GM21717 (cell line): ENCODE data around the gene LIF.

ENCODE experiments used
- ATAC-seq: cut with Tn5 transposase; IDR thresholded peaks from one replicate; pipeline ENCODE4 v1.9.1; 2021; ENCODE audit warnings: mild to moderate bottlenecking, moderate library complexity; ENCODE audit not compliant: unreplicated experiment

Gene LIF

GRCh38 chr22:30284666-30285065, 38.1 kb upstream of the LIF start:
- no peak for ATAC-seq

- no peak for ATAC-seq
Measured at GRCh38 chr22:30284172-30284571, 37.6 kb upstream of the LIF start.

DNA sequence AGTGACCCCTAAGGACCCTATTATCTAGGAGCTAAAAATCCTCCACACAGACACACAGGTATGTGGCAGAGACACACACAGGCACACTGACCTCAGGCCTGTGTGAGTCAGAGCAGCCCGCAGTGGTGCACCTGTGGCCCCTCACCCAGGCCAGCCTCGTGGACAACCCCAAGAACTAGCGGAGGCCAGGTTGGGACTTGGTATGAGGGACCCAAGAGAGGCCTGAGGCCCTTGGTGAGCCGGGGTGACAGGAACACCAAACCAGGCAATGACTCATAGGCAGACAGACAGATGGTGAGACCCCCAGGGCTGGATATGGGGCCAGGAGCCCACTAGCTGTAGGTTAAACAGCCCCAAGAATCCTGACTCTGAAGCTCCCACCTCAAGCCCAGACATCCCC, 36.8 kb upstream of the LIF start:
- no peak for ATAC-seq

GRCh38 chr22:30282616-30283046, 36.1 kb upstream of the LIF start:
- ATAC-seq = no peak

DNA sequence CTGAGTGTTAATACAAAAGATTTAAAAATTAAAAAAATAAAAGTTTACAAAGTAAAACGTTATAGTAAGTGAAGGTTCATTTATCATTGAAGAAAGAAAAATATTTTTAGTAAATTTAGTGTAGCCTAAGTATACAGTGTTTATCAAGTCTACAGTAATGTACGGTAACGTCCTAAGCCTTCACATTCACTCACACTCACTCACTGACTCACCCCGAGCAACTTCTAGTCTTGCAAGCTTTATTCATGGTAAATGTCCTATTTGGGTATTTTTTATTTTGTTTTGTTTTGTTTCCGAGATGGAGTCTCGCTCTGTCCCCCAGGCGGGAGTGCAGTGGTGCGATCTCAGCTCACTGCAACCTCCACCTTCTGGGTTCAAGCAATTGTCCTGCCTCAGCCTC, 33.9 kb upstream of the LIF start:
- no peak for ATAC-seq

DNA sequence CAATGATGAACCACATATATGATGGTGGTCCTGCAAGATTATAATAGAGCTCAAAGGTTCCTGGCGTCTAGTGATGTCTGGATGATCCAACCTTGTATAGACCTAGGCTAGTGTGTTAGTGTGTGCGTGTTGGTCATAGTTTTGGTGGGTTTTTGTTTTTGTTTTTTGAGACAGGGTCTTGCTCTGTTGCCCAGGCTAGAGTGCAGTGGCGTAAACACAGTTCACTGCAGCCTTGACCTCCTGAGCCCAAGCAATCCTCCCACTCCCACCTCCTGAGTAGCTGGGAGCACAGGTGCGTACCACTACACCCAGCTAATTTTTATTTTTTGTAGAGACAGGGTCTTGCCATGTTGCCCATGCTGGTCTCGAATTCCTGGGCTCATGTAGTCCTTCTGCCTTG, 33.4 kb upstream of the LIF start:
- no peak for ATAC-seq

GRCh38 chr22:30279046-30279788, 32.7 kb upstream of the LIF start:
- no peak for ATAC-seq

GRCh38 chr22:30277547-30278344, 31.2 kb upstream of the LIF start:
- no peak for ATAC-seq

GRCh38 chr22:30276039-30276438, 29.5 kb upstream of the LIF start:
- no peak for ATAC-seq

DNA sequence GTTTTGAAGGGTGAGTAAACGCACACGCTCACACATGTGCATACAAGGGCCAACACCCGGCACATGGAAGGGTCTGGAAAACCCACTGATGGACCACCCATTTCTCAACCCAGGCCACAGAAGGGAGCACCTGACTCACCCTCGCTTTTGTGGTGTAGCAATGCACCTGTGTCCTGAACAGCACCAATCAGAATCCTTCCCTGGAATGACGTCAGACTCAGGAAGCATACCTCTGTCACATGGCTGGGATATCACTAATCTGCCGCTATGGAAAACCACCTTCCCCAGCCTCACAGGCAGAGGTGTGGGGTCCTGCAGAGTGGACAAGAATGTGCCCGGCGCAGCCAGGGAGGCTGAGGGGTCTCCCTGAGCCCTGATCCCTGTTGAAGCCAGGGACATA, 29.1 kb upstream of the LIF start:
- no peak for ATAC-seq

- ATAC-seq = no peak
Measured at GRCh38 chr22:30274437-30274812, 27.9 kb upstream of the LIF start.

DNA sequence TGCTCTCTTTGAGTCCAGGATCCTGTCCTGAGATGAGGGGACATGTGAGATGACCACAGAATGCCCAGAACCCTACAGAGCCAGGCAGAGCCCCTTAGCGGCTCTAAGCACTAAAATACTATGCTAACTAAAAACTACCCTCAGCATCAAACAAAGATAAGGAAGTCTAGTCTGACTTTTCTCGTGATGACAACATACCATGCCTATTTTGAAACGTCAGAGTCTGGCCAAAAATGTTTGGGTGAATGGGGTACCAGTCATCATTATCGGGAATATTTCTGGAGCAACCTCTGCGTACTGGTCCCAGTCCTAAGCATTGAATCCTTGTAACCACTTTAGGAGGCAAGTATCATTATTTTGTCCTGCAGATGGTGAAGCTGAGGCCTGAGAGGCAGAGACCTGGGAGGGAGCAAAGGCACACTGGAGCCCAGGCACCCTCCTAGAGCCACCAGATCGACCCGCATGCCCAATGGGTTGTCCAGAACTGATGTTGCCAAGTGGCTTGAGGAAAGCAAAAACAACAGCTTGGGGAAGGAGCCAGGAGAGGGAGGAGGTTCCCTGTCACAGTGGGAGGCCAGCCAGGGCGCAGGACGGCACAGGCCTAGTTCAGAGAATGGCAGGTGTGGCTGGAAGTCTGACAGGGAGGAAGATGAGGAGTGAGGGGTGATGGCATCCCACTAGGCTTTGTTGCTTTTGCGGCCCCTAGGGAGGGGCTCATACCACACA, 27.3 kb upstream of the LIF start:
- ATAC-seq = no peak

- ATAC-seq = no peak
Measured at GRCh38 chr22:30272781-30273601, 26.4 kb upstream of the LIF start.

GRCh38 chr22:30270832-30271231, 24.3 kb upstream of the LIF start:
- ATAC-seq = no peak

GRCh38 chr22:30268331-30268730, 21.8 kb upstream of the LIF start:
- ATAC-seq = no peak

DNA sequence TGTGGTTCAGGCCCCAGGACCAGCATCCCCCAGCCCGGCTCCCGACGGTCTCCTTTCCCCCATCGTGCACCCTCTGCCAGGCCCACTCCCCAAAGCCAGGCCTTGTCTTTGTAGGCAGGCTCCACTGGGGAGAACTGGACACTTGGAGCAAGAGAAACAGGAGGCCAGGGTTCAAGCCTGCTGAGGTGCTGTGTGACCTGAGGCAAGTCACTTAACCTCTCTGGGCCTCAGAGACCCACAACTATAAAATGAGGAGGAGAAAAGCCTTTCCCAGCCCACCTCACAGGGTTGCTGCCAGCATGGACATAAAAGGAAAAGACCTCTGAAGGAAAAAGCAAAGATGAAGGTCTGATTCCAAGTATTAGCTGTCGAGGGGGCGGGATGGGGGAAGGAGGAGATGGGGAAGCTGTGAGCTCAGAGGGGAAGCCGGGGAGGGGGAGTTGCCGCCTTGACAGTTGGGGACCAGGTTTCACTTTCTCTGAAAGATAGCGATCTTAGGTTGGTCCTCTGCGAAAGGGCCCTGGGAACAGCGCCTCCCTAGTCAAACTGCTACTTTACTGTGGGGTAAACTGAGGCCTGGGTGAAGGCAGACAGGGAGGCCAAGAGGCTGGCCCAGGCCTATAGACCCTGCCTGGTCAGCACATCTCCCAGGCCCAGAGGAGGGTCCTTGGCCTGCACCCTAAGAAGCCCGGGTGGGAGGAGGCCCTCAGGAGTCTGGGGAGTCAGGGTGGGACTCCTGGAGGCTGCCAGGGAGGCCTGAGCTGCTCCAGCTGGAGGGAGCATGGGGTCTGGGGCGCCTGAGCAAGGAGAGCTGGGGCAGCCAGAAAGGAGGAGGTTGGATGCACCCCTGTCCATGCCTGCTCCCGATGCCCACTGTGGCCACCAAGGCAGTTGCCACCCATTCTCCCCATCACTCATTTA, 21.1 kb upstream of the LIF start:
- ATAC-seq = no peak

- peak; percentile 19 for ATAC-seq
Measured at GRCh38 chr22:30266445-30267381, 20.2 kb upstream of the LIF start, which contains the start of gene OSM. Gene OSM (minus strand): TSS chr22:30266851. CDS start chr22:30266799, 52 bp downstream.

GRCh38 chr22:30265823-30266444, 19.4 kb upstream of the LIF start:
- peak; percentile 69 for ATAC-seq
